ENCODE measurements around the gene GPR150. TPM values are rescaled to one million over a fixed set of nuclear protein-coding genes. Genes with fewer than 3 reads are reported as not detected.

GPR150 gene
- total RNA-seq, 4 donors from 2014 or later: 0.25 to 1.6 (median 0.56) TPM

GRCh38 chr5:95624368-95624767 lies 4.5 kb downstream of the GPR150 start:
- WGBS, 2 donors: 94 to 98% methylated on average over 2 of the region's 2 CpGs
- H3K4me3 ChIP-seq (ENCODE audit: low read depth, poor library complexity, severe bottlenecking): no peak overlapping the region
- DNase-seq (ENCODE audit: low spot score in 2 of 2): no peak
- no peak for TF ChIP-seq CTCF (IDR thresholded peaks at IDR 0.05)
- TF ChIP-seq POLR2A (IDR thresholded peaks at IDR 0.05): no peak
- intact Hi-C loops (cut with DNase I; ENCODE audit: low total_unique reads): no loop called here

GRCh38 chr5:95626701-95627100 lies 6.8 kb downstream of the GPR150 start:
- TF ChIP-seq CTCF (IDR thresholded peaks at IDR 0.05) (no peak), POLR2A (IDR thresholded peaks at IDR 0.05) (no peak)
- intact Hi-C loops (cut with DNase I; ENCODE audit: low total_unique reads): no loop called here
- DNase-seq (ENCODE audit: low spot score in 2 of 2): no peak
- no peak overlapping the region for H3K4me3 ChIP-seq (ENCODE audit: low read depth, poor library complexity, severe bottlenecking)
- WGBS, 2 donors: 61 to 63% methylated on average over 1 of the region's 1 CpG

DNA sequence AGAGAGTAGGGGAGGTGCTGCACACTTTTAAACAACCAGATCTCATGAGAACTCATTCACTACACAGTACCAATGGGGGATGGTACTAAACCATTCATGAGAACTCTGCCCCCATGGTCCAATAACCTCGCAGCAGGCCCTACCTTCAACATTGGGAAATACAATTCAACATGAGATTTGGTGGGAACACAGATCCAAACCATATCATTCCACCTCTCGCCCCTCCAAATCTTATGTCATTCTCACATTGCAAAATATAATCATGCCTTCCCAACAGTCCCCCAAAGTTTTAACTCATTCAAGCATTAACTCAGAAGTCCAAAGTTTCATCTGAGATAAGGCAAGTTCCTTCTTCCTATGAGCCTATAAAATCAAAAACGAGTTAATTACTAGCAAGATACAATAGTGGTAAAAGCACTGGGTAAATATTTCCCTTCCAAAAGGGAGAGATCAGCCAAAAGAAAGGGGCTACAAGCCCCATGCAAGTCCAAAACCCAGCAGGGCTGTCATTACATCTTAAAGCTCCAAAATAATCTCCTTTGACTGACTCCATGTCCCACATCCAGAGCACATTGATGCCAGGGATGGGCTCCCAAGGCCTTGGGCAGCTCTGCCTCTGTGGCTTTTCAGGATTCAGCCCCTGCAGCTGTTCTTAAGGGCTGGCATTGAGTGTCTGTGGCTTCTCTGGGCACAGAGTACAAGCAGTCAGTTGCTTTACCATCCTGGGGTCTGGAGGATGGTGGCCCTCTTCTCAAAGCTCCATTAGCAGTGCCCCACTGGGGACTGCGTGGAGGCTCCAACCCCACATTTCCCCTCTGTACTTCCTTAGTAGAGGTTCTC lies 8.3 kb downstream of the GPR150 start:
- no peak overlapping the region for H3K4me3 ChIP-seq (ENCODE audit: low read depth, poor library complexity, severe bottlenecking)
- TF ChIP-seq CTCF (IDR thresholded peaks at IDR 0.05) (no peak), POLR2A (IDR thresholded peaks at IDR 0.05) (no peak)
- 82 to 92% methylated on average over 4 of the region's 4 CpGs for WGBS, 2 donors
- no peak for DNase-seq (ENCODE audit: low spot score in 2 of 2)
- intact Hi-C loops (cut with DNase I; ENCODE audit: low total_unique reads): no loop called here

- 70 to 85% methylated on average over 1 of the region's 1 CpG for WGBS, 2 donors
- H3K4me3 ChIP-seq (ENCODE audit: low read depth, poor library complexity, severe bottlenecking): no peak overlapping the region
- intact Hi-C loops (cut with DNase I; ENCODE audit: low total_unique reads): no loop called here
- TF ChIP-seq POLR2A (IDR thresholded peaks at IDR 0.05): no peak
- no peak for TF ChIP-seq CTCF (IDR thresholded peaks at IDR 0.05)
- no peak for DNase-seq (ENCODE audit: low spot score in 2 of 2)
These were observed 9.0 kb downstream of the GPR150 start for GRCh38 chr5:95628933-95629332.

DNA sequence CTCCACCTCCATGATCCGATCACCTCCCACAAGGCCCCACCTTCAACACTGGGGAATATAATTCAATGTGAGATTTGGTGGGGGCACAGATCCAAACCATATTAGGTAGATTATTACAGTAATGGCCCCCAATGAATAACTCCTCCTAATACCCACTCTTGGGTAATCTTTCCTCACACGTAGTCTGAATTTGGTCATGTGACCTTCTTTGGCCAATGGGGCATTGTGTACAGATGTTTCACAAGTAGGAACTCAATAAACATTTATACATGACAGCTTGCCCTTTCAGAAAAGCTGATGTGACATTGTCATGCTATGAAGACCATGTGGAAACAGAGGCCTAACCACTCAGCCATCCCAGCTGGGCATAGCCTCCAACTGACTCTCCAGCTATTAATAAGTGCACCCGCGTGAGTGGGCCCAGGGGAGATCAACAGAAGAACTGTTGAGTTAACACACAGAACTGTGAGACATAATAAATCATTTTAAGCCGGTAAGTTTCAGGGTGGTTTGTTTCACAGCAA lies 10.6 kb downstream of the GPR150 start:
- TF ChIP-seq POLR2A (IDR thresholded peaks at IDR 0.05): no peak
- TF ChIP-seq CTCF (IDR thresholded peaks at IDR 0.05): no peak
- H3K4me3 ChIP-seq (ENCODE audit: low read depth, poor library complexity, severe bottlenecking): no peak overlapping the region
- no peak for DNase-seq (ENCODE audit: low spot score in 2 of 2)
- intact Hi-C loops (cut with DNase I; ENCODE audit: low total_unique reads): no loop called here
- WGBS, 2 donors: 91 to 95% methylated on average over 5 of the region's 5 CpGs
